GM12872 (cell line): ENCODE measurements around the gene TMTC1.

Experiments
- TF ChIP-seq, protein P1 (sequence below): IDR thresholded peaks from 3 replicates; pipeline ENCODE4 v1.5.1; 2011; ENCODE audit warnings: low read depth, mild to moderate bottlenecking, low read length, moderate library complexity; ENCODE audit not compliant: insufficient read depth

The TMTC1 gene

DNA sequence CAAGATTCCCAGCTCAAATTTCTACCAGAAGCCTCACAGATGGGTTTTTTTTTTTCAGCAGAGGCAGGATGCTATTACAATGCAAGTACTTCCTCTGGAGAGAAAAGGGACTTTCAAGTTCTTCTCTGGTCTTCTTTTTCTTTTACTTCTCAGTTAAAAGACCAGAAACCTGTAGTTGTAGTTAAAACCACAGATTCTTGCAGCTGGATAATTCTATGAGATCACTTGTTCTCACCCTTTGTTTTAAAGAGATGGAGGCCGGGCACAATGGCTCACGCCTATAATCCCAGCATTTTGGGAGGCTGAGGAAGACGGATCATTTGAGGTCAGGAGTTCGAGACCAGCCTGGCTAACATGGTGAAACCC, 238.7 kb downstream of the TMTC1 start:
- TF ChIP-seq, protein P1, sequence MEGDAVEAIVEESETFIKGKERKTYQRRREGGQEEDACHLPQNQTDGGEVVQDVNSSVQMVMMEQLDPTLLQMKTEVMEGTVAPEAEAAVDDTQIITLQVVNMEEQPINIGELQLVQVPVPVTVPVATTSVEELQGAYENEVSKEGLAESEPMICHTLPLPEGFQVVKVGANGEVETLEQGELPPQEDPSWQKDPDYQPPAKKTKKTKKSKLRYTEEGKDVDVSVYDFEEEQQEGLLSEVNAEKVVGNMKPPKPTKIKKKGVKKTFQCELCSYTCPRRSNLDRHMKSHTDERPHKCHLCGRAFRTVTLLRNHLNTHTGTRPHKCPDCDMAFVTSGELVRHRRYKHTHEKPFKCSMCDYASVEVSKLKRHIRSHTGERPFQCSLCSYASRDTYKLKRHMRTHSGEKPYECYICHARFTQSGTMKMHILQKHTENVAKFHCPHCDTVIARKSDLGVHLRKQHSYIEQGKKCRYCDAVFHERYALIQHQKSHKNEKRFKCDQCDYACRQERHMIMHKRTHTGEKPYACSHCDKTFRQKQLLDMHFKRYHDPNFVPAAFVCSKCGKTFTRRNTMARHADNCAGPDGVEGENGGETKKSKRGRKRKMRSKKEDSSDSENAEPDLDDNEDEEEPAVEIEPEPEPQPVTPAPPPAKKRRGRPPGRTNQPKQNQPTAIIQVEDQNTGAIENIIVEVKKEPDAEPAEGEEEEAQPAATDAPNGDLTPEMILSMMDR: no peak

DNA sequence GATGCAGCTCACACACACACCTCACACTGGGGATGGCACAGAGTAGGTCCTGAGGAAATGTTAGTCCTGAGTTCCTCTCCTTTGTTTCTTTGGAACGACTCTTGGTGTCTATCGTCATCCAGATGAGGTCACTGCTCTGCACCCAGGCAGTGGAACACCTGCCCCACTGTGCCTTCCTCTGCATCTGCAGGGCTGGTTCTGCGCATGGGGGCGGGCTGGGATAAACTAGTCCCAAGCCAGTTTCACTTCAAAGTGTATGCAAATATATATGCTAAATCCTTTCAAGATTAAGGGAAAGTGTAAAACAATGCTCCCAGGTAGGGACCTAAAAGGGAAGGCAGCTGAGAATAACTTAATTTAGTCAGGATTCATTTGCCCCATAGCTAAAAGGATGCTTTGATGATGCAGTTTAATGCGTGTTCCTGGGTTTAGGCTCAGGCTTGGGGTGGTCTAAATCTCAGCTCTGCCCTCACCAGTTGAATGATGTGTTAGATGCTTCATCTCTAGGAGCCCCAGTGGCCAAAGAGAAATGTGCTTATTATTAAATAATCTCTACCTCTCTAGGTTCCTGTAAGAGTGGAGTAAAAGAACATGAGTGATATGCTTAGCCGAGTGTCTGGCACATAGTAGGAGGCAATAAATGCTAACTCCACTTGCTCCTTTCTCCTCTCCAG, 239.2 kb downstream of the TMTC1 start:
- TF ChIP-seq, protein P1: 0 out of 3 replicates have a peak, but pooled peaks have one; percentile 7

DNA sequence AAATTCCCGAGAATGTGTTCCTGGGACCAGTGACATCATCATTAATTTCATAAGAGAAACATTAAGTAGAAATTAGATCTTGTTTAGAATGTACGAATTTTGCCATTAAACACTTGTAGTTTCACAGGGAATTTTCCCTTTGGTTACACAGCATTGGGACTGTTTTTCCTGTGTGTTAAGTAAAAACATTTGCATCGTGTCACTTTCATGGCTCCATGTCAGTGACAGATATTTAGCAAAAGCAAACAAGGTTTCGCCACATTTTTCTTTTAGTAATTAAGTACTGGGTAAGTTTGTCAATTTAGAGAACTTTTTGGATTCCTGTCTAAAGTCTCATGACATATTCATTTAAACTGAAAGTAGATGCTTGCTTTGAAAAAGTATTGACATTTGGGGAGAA, 240.7 kb downstream of the TMTC1 start:
- TF ChIP-seq, protein P1: no peak

DNA sequence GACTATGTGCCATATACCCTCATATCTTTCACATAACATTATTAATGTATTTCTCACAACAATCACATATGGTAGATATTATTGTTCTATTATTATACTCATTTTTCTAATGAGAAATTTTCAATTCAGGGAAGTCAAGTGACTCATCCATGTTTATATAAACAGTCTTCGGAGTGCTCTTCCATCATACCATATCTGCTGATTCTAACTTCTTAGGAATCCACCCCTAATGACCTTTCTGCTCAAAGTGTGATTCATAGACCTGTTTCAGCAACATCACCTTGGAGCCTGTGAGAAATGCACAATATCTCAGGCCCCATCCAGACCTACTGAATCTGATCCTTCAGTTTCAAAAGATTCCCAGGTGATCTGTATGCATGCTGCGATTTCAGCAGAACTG, 246.4 kb downstream of the TMTC1 start:
- TF ChIP-seq, protein P1: no peak

DNA sequence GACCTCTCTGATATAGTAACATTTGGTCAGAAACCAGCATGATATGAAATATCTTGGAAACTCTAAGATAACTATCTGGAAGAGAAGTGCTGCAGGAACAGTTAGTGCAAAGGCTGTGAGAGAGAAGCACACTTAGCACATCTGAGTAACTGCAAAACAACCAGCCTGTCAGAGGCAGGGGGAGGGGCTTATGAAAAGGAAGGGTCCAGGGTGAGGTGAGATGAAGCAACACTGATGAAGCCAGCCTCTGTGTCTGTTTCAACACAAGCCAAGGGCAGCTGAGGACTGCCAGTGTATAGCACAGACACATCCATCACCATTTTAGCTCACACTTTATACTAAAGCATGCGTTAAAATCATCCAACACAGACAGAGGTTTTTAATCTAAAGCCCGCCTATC, 248.8 kb downstream of the TMTC1 start:
- TF ChIP-seq, protein P1: no peak

DNA sequence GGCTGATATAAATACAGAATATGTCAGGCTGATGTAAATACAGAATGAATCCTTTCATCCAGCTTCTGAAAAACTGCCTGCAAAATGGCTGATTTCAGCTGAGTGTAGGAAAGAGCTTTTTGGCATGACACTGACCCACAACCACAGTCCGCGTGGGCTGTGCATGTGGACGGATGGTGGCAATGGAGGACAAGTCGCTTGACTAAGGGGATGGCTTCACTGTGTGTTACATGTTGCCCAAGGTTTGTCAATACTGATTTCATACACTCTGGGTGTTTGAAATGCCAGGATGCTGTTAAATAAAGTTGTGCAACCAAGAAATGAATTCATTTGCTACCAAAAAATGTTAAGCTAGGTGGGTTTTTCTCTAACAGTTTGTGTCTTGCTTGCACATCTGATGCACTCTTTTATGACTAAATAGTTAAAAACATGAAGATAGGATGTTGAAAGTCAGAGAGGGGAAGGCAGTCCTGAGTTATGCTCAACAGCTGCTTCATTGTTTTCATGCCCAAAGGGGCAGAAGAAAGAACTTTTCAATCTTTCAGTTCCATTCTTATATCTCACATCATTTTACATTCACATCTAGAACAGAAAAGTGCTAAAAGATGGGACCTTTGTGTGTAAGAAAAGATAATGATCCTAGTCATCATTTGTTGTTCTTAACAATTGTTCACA, 249.8 kb downstream of the TMTC1 start:
- TF ChIP-seq, protein P1: no peak

DNA sequence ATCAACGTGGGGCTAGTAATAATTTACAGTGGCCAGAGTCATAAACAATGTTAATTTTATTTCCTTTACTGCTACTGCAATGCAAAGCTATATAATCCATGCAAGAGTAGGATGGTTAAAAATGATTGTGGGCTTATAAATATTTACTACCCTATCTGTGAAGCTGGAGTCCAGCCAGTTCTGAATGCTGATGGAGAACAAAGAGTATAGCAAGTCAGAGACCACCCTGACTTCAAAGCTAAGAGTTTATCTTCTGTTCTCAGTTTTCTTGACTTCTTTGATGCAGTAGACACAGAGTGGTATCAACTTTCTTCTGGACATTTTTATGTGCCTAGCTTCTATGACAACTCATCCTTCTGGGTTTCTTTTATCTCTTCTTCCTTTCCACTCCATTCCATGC, 252.3 kb downstream of the TMTC1 start:
- TF ChIP-seq, protein P1: no peak
